ENCODE results near the gene CDCA3.

- TF ChIP-seq CTCF (IDR thresholded peaks at IDR 0.05; ENCODE audit: insufficient read depth, low read depth, low read length) (no peak), EZH2 (IDR thresholded peaks at IDR 0.05; ENCODE audit: insufficient read depth, low read length) (no peak)
Observed at GRCh38 chr12:6863586-6864321, 12.7 kb upstream of the CDCA3 start.

Measured in astrocyte (in vitro differentiated cells and primary cell).